CD4-positive, alpha-beta T cell (primary cell): ENCODE measurements around the gene DDX5. TPM values are rescaled to one million over a fixed set of nuclear protein-coding genes. Genes with fewer than 3 reads are reported as not detected.

Experiments used
- ATAC-seq: fragments of 200-7000 bp; cut with Tn5 transposase; one replicate; pipeline ENCODE4 v1.10.0; 2022; ENCODE audit warnings: mild to moderate bottlenecking; ENCODE audit not compliant: poor library complexity
- CTCF ChIA-PET: fragments of 350-600 bp; sonication (Branson Sonifier 250); formaldehyde crosslinking; loops from one replicate; lab custom pipeline; 2021; ENCODE audit warnings: antibody characterized with exemption, inconsistent platforms; lab: Charles Lee
- POLR2A ChIA-PET: fragments of 350-600 bp; sonication (Branson Sonifier 250); formaldehyde crosslinking; loops from one replicate; lab custom pipeline; 2021; ENCODE audit warnings: antibody characterized with exemption, inconsistent platforms; lab: Charles Lee
- DNase-seq, 14 experiments: peaks; one replicate each; pipeline ENCODE4 v3.0.0-alpha.2; 2013 to 2020; ENCODE audit warnings: mixed read lengths in 2 of 14
- H3K27ac ChIP-seq, 2 donors: one replicate each; pipeline versions ENCODE4 v1.5.1 to v1.7.0; 2013; ENCODE audit warnings: low read length in 2 of 2, low read depth in 1 of 2, mild to moderate bottlenecking in 1 of 2
- H3K27me3 ChIP-seq, 2 experiments: 1 replicate in 1 of 2; 2 replicates in 1 of 2; pipeline versions ENCODE4 v1.6.1 to v1.7.0; 2013; ENCODE audit warnings: low read length in 2 of 2, control low read depth in 1 of 2, mild to moderate bottlenecking in 1 of 2, moderate library complexity in 1 of 2; ENCODE audit not compliant: insufficient read depth in 2 of 2, control insufficient read depth in 1 of 2
- H3K36me3 ChIP-seq: one replicate; pipeline ENCODE4 v1.6.1; 2013; ENCODE audit warnings: low read length, control low read depth; ENCODE audit not compliant: insufficient read depth
- H3K4me1 ChIP-seq: one replicate; pipeline ENCODE4 v1.6.1; 2013; ENCODE audit warnings: low read length, control low read depth; ENCODE audit not compliant: insufficient read depth
- H3K4me3 ChIP-seq: one replicate; pipeline ENCODE4 v1.5.1; 2013; ENCODE audit warnings: mild to moderate bottlenecking, low read length, moderate library complexity
- H3K9me3 ChIP-seq, 2 experiments: 1 replicate in 1 of 2; 2 replicates in 1 of 2; pipeline versions ENCODE4 v1.6.1 to v1.7.0; 2013; ENCODE audit warnings: low read length in 2 of 2, mild to moderate bottlenecking in 2 of 2, control low read depth in 1 of 2, moderate library complexity in 1 of 2; ENCODE audit not compliant: control insufficient read depth in 1 of 2, insufficient read depth in 1 of 2
- H3K27ac Mint-ChIP-seq: one replicate; pipeline ENCODE4 v1.8.0; 2020; ENCODE audit warnings: mixed read lengths
- H3K27me3 Mint-ChIP-seq: one replicate; pipeline ENCODE4 v1.8.0; 2021; ENCODE audit warnings: mixed read lengths
- H3K36me3 Mint-ChIP-seq: one replicate; pipeline ENCODE4 v1.8.0; 2021; ENCODE audit warnings: low read depth, mixed read lengths
- H3K4me1 Mint-ChIP-seq: one replicate; pipeline ENCODE4 v1.8.0; 2021; ENCODE audit warnings: low read depth, mixed read lengths
- H3K4me3 Mint-ChIP-seq: one replicate; pipeline ENCODE4 v1.8.0; 2020; ENCODE audit warnings: mild to moderate bottlenecking, mixed read lengths
- H3K9me3 Mint-ChIP-seq: one replicate; pipeline ENCODE4 v1.8.0; 2020; ENCODE audit warnings: mixed read lengths
- CTCF ChIP-seq: fragments of 200-600 bp; IDR thresholded peaks from one replicate; pipeline ENCODE4 v1.8.0; 2022; ENCODE audit warnings: antibody characterized with exemption, mild to moderate bottlenecking
- intact Hi-C, 2 experiments: fragments of 100-400 bp; cut with DNase I in 1 of 2; cut with micrococcal nuclease in 1 of 2; formaldehyde crosslinking; loops; one replicate each; pipeline versions ENCODE4 v1.15.1 to v1.9.0; 2023 to 2025; cut with DNase I, micrococcal nuclease
- total RNA-seq, 174 experiments: library from RNA in 2 of 174; stranded (reverse) in 2 of 174; gene quantifications; one replicate each; pipeline ENCODE4 v1.2.3 and lab custom pipeline; 2021 to 2026

Gene DDX5
- total RNA-seq, 2 experiments from 2014 or later = 2,388 to 2,534 TPM

- Histone ChIP-seq H3K9me3 (no peaks in the 10 kb centered on the region), H3K36me3 (peaks cover 99% of the 10 kb centered on the region), H3K27ac (no peak overlapping the region), H3K27me3 (no peaks in the 10 kb centered on the region), H3K4me1 (no peaks in the 10 kb centered on the region), H3K4me3 (no peak overlapping the region)
- POLR2A ChIA-PET = interaction anchor here (0.7 to 0.8 kb wide), 2 partner anchors 28 to 55 kb away, joined by 3 to 4 read pairs; no protein-coding TSS in a partner anchor
- DNase-seq (no peak), ATAC-seq (no peak)
- Mint-ChIP-seq H3K27me3 (no peaks in the 10 kb centered on the region), H3K36me3 (peaks cover 99% of the 10 kb centered on the region), H3K4me3 (no peak overlapping the region), H3K4me1 (no peaks in the 10 kb centered on the region), H3K27ac (no peak overlapping the region), H3K9me3 (no peaks in the 10 kb centered on the region)
- CTCF ChIA-PET = interaction anchor here (0.6 to 1.1 kb wide), 2 partner anchors 81 to 117 kb away, joined by 3 read pairs; no protein-coding TSS in a partner anchor
- intact Hi-C loops = loop anchor here in 1 of 2 experiments (10.0 kb wide), 2 partner anchors 113 to 203 kb away; no protein-coding TSS in a partner anchor
- TF ChIP-seq CTCF = no peak
Measured at GRCh38 chr17:64531955-64532371, 25.9 kb upstream of the DDX5 start.

- H3K4me1 Mint-ChIP-seq = no peaks in the 10 kb centered on the region
- POLR2A ChIA-PET = no interaction called here
- H3K9me3 Mint-ChIP-seq = no peaks in the 10 kb centered on the region
Measured at GRCh38 chr17:64529221-64529620, 23.1 kb upstream of the DDX5 start.

GRCh38 chr17:64527914-64528313 lies 21.8 kb upstream of the DDX5 start:
- H3K4me1 Mint-ChIP-seq = no peaks in the 10 kb centered on the region
- no peak overlapping the region for H3K27ac Mint-ChIP-seq
- H3K27me3 Mint-ChIP-seq = no peaks in the 10 kb centered on the region
- Histone ChIP-seq H3K9me3 (no peaks in the 10 kb centered on the region), H3K27me3 (no peaks in the 10 kb centered on the region), H3K4me3 (no peak overlapping the region), H3K27ac (no peak overlapping the region), H3K36me3 (peaks cover 99% of the 10 kb centered on the region), H3K4me1 (no peaks in the 10 kb centered on the region)
- intact Hi-C loops = loop anchor here in 1 of 2 experiments (5.0 kb wide), 1 partner anchor 34 kb away; no protein-coding TSS in a partner anchor
- ChIA-PET CTCF (interaction anchor here (1.5 to 2.0 kb wide), 2 partner anchors 108 to 121 kb away, joined by 3 to 4 read pairs; no protein-coding TSS in a partner anchor), POLR2A (interaction anchor here (1.1 kb wide), 1 partner anchor 21 kb away, joined by 3 read pairs; the partner anchor contains the start of gene CEP95)
- ATAC-seq = no peak
- H3K4me3 Mint-ChIP-seq = no peak overlapping the region
- TF ChIP-seq CTCF = no peak
- peaks cover 88% of the 10 kb centered on the region for H3K36me3 Mint-ChIP-seq
- no peaks in the 10 kb centered on the region for H3K9me3 Mint-ChIP-seq
- no peak for DNase-seq

More at GRCh38 chr17:64529221-64529620, 23.1 kb upstream of the DDX5 start:
- CTCF ChIA-PET = interaction anchor here (2.0 kb wide), 1 partner anchor 119 kb away, joined by 4 read pairs; no protein-coding TSS in a partner anchor
- Mint-ChIP-seq H3K36me3 (peaks cover 89% of the 10 kb centered on the region), H3K27ac (no peak overlapping the region), H3K4me3 (no peak overlapping the region), H3K27me3 (no peaks in the 10 kb centered on the region)
- Histone ChIP-seq H3K4me3 (no peak overlapping the region), H3K27ac (no peak overlapping the region), H3K36me3 (peaks cover 99% of the 10 kb centered on the region), H3K9me3 (no peaks in the 10 kb centered on the region), H3K4me1 (no peaks in the 10 kb centered on the region), H3K27me3 (no peaks in the 10 kb centered on the region)
- DNase-seq (no peak), ATAC-seq (no peak)
- intact Hi-C loops = loop anchor here in 1 of 2 experiments (5.0 kb wide), 1 partner anchor 33 kb away; no protein-coding TSS in a partner anchor
- TF ChIP-seq CTCF = no peak
